HCT116 (cell line): Measurements from ENCODE around the gene OR7C1. TPM values are rescaled to one million over a fixed set of nuclear protein-coding genes. Genes with fewer than 3 reads are reported as not detected.
"Not testable (repeated sequence)": the region's sequence is repeated elsewhere in the genome, so short reads cannot be mapped to it uniquely, and the experiment has no call there.

ENCODE experiments used
- ATAC-seq: fragments of 200-7000 bp; cut with Tn5 transposase; 2 replicates; pipeline ENCODE4 v1.9.1; 2020; ENCODE audit warnings: mild to moderate bottlenecking, moderate library complexity
- BruUV-seq: library from RNA; stranded (reverse); fragments of 400-500 nt; replicated peaks from 2 replicates; lab custom pipeline; 2021; lab: Mats Ljungman, UMichigan
- CTCF ChIA-PET: fragments of 300-600 bp; sonication (Branson Sonifier 250); formaldehyde crosslinking; loops from one replicate; lab custom pipeline; 2021; ENCODE audit warnings: antibody characterized with exemption; lab: Charles Lee
- POLR2A ChIA-PET: fragments of 300-600, 350-600 bp; sonication (Branson Sonifier 250); formaldehyde crosslinking; loops from one replicate; lab custom pipeline; 2021; ENCODE audit warnings: antibody characterized with exemption; lab: Charles Lee
- RAD21 ChIA-PET, 2 experiments: fragments of 300-600 bp; sonication (Branson Sonifier 250); formaldehyde crosslinking; loops; one replicate each; lab custom pipeline; 2023; ENCODE audit warnings: low total read pairs in 2 of 2; ENCODE audit not compliant: uncharacterized antibody in 2 of 2, unreplicated experiment in 2 of 2, low non-redundant PET in 1 of 2; lab: Charles Lee
- DNase-seq: peaks from one replicate; pipeline ENCODE4 v3.0.0-alpha.2; 2010; ENCODE audit warnings: low read depth, low spot score
- H2AFZ ChIP-seq: fragments of 200-600 bp; shearing (Covaris generic), sonication (generic); 2 replicates; pipeline ENCODE4 v1.6.1; 2017; ENCODE audit warnings: low read depth, mixed run types, mixed read lengths, antibody characterized with exemption, low read length; ENCODE audit not compliant: poor library complexity, severe bottlenecking
- H3K27ac ChIP-seq: 2 replicates; pipeline ENCODE4 v1.5.1; 2012; ENCODE audit warnings: low read depth, low read length
- H3K27me3 ChIP-seq: fragments of 200-600 bp; sonication (generic); 2 replicates; pipeline ENCODE4 v1.6.1; 2016; ENCODE audit warnings: mixed run types, low read length, mixed read lengths; ENCODE audit not compliant: insufficient read depth
- H3K36me3 ChIP-seq, 2 experiments: fragments of 200-500 bp in 1 of 2; fragments of 200-600 bp in 1 of 2; sonication (Bioruptor generic) in 1 of 2; sonication (generic) in 1 of 2; 2 replicates each; pipeline versions ENCODE4 v1.5.1 to v1.6.1; 2014 to 2016; ENCODE audit warnings: low read length in 2 of 2, inconsistent platforms in 1 of 2, mixed read lengths in 1 of 2, mixed run types in 1 of 2; ENCODE audit not compliant: insufficient read depth in 2 of 2, control insufficient read depth in 1 of 2
- H3K4me1 ChIP-seq, 2 experiments: fragments of 200-600 bp in 1 of 2; sonication (generic) in 1 of 2; 2 replicates each; pipeline versions ENCODE4 v1.5.1 to v1.6.1; 2012 to 2017; ENCODE audit warnings: low read length in 2 of 2, inconsistent platforms in 1 of 2, mild to moderate bottlenecking in 1 of 2, mixed read lengths in 1 of 2, mixed run types in 1 of 2, moderate library complexity in 1 of 2; ENCODE audit not compliant: insufficient read depth in 2 of 2, control insufficient read depth in 1 of 2
- H3K4me2 ChIP-seq: fragments of 200-600 bp; sonication (generic); 2 replicates; pipeline ENCODE4 v1.6.1; 2017; ENCODE audit warnings: mixed run types, low read length, mixed read lengths
- H3K4me3 ChIP-seq, 2 experiments: fragments of 200-600 bp in 1 of 2; sonication (generic) in 1 of 2; replicated peaks in 1 of 2; 2 replicates each; pipeline ENCODE4 v1.5.1; 2011 to 2016; ENCODE audit warnings: low read length in 2 of 2, control low read depth in 1 of 2, low read depth in 1 of 2, mild to moderate bottlenecking in 1 of 2, mixed read lengths in 1 of 2, mixed run types in 1 of 2
- H3K79me2 ChIP-seq: fragments of 200-600 bp; sonication (generic); 2 replicates; pipeline ENCODE4 v1.6.1; 2017; ENCODE audit warnings: mild to moderate bottlenecking, mixed run types, low read length, moderate library complexity, mixed read lengths; ENCODE audit not compliant: insufficient read depth
- H3K9ac ChIP-seq: fragments of 200-600 bp; sonication (generic); 2 replicates; pipeline ENCODE4 v1.6.1; 2016; ENCODE audit warnings: low read length, mixed read lengths
- H3K9me2 ChIP-seq: fragments of 200-600 bp; sonication (generic), shearing (Covaris generic); 2 replicates; pipeline ENCODE4 v1.6.1; 2017; ENCODE audit warnings: mixed run types, mild to moderate bottlenecking, moderate library complexity; ENCODE audit not compliant: insufficient read depth
- H3K9me3 ChIP-seq, 2 experiments: fragments of 200-500 bp in 1 of 2; fragments of 200-600 bp in 1 of 2; sonication (Bioruptor generic) in 1 of 2; sonication (generic) in 1 of 2; 2 replicates each; pipeline ENCODE4 v1.6.1; 2014 to 2017; ENCODE audit warnings: low read length in 2 of 2, mixed read lengths in 2 of 2, inconsistent platforms in 1 of 2, low read depth in 1 of 2, mild to moderate bottlenecking in 1 of 2, mixed run types in 1 of 2, moderate library complexity in 1 of 2; ENCODE audit not compliant: control insufficient read depth in 1 of 2, insufficient read depth in 1 of 2
- H4K20me1 ChIP-seq: fragments of 200-600 bp; sonication (generic), shearing (Covaris generic); 2 replicates; pipeline ENCODE4 v1.6.1; 2017; ENCODE audit warnings: mixed run types, mild to moderate bottlenecking, moderate library complexity; ENCODE audit not compliant: insufficient read depth
- CTCF ChIP-seq, 3 experiments: fragments of 200-600 bp in 1 of 3; sonication (generic) in 1 of 3; IDR thresholded peaks in 2 of 3; conservative IDR thresholded peaks in 1 of 3; 2 replicates each; pipeline ENCODE4 v1.5.1; 2012 to 2017; ENCODE audit warnings: low read depth in 2 of 3, low read length in 2 of 3, antibody characterized with exemption in 1 of 3, borderline replicate concordance in 1 of 3, control low read depth in 1 of 3, mild to moderate bottlenecking in 1 of 3, mixed read lengths in 1 of 3, mixed run types in 1 of 3, moderate library complexity in 1 of 3; ENCODE audit not compliant: insufficient read depth in 1 of 3
- EZH2phosphoT487 ChIP-seq: fragments of 200-600 bp; IDR thresholded peaks from 2 replicates; pipeline ENCODE4 v1.6.1; 2018; ENCODE audit warnings: antibody characterized with exemption, borderline replicate concordance
- RAD21 ChIP-seq: IDR thresholded peaks from 2 replicates; pipeline ENCODE4 v1.6.1; 2012; ENCODE audit warnings: low read depth, mild to moderate bottlenecking
- SP1 ChIP-seq: IDR thresholded peaks from 2 replicates; pipeline ENCODE4 v1.6.1; 2012; ENCODE audit warnings: low read depth
- intact Hi-C: fragments of 100-400 bp; cut with micrococcal nuclease; formaldehyde crosslinking; loops from 2 replicates; pipeline ENCODE4 v1.10.0; 2022
- total RNA-seq: library from RNA; stranded (reverse); gene quantifications from one replicate; pipeline ENCODE4 v1.2.1, GENCODE V29; 2021; ENCODE audit not compliant: unreplicated experiment

The OR7C1 gene
- total RNA-seq, 1 experiment from 2014 or later: not detected

- DNase-seq, intact Hi-C loops, H3K36me3 ChIP-seq, H3K4me2 ChIP-seq, H3K4me1 ChIP-seq, H3K4me3 ChIP-seq, BruUV-seq, H4K20me1 ChIP-seq, POLR2A ChIA-PET, H3K9ac ChIP-seq, ATAC-seq, CTCF ChIA-PET, RAD21 ChIA-PET, H2AFZ ChIP-seq, H3K9me2 ChIP-seq, H3K27me3 ChIP-seq, H3K79me2 ChIP-seq, H3K9me3 ChIP-seq, H3K27ac ChIP-seq: not testable (repeated sequence)
These were observed 42.7 kb downstream of the OR7C1 start for GRCh38 chr19:14792250-14792649.

DNA sequence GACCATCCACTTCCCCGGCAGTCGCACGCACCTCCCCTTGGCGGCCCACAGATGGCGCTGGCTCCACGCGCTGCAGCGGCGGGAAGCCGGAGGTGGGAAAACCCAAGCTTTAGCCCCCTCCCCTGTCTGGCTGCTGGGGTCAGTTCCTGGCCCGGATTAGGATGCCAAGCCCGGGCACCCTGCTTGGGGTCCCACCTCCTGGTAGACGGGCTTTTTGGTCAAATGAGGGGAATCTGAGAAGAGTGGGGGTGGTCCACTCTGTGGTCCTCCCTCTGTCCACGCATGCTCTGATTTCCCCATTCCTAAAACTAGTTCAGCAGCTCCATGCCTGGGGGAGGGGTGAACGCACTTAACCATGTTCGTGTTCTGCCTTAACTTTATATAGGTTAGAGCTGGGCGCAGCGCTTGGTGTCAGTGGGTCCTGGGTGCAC is 48.5 kb downstream of the OR7C1 start:
- H3K79me2 ChIP-seq: no peaks in the 10 kb centered on the region
- no peaks in the 10 kb centered on the region for H3K9me2 ChIP-seq
- ChIA-PET RAD21 (interaction anchor here in 1 of 2 experiments (1.5 kb wide), 1 partner anchor 103 kb away, joined by 4 read pairs; no protein-coding TSS in a partner anchor), POLR2A (interaction anchor here (0.9 to 1.2 kb wide), 2 partner anchors 9 kb away, joined by 3 to 4 read pairs; no protein-coding TSS in a partner anchor), CTCF (interaction anchor here (0.8 to 2.8 kb wide), 13 partner anchors 9 to 375 kb away, joined by 3 to 15 read pairs (median 5); no protein-coding TSS in a partner anchor)
- H3K4me1 ChIP-seq: peaks cover 14 to 24% of the 10 kb centered on the region in 2 experiments; a peak in 3 of 4 replicates
- no peak overlapping the region for H3K27ac ChIP-seq
- no peak for TF ChIP-seq EZH2phosphoT487
- TF ChIP-seq RAD21: peak; percentile 85
- TF ChIP-seq CTCF (IDR thresholded peaks at IDR 0.05 in 2 of 3, conservative IDR thresholded peaks at IDR 0.05 in 1 of 3; ENCODE audit: borderline replicate concordance in 1 of 3, insufficient read depth in 1 of 3, low read depth in 2 of 3, low read length in 2 of 3): peak; percentile 70 to 95 (median 90); a peak in 5 of 6 replicates
- no peak for TF ChIP-seq SP1
- H3K9ac ChIP-seq: no peak overlapping the region
- peak overlapping the region; percentile 22 to 39 for H3K4me3 ChIP-seq
- no peaks in the 10 kb centered on the region for H4K20me1 ChIP-seq
- no TSS peak for BruUV-seq
- H3K27me3 ChIP-seq: no peaks in the 10 kb centered on the region
- intact Hi-C loops: loop anchor here (2.0 kb wide), 1 partner anchor 364 kb away; no protein-coding TSS in a partner anchor
- H3K36me3 ChIP-seq: no peaks in the 10 kb centered on the region
- DNase-seq (no peak), ATAC-seq (peak; percentile 84)
- H3K9me3 ChIP-seq: no peaks in the 10 kb centered on the region
- peak overlapping the region; percentile 24 for H2AFZ ChIP-seq
- peak overlapping the region; percentile 71 for H3K4me2 ChIP-seq
